Activated CD8-positive, alpha-beta memory T cell treated with anti-CD3 and anti-CD28 coated beads for 48 hours (primary cell): ENCODE measurements around the gene CRABP2.
A peak's percentile ranks its signal among the peaks of the same experiment; 100 is the strongest.

ENCODE experiments used
- DNase-seq, 3 experiments: peaks; one replicate each; pipeline ENCODE4 v3.0.0-alpha.2; 2020; ENCODE audit warnings: low read depth in 2 of 3, low spot score in 2 of 3

CRABP2 gene

DNA sequence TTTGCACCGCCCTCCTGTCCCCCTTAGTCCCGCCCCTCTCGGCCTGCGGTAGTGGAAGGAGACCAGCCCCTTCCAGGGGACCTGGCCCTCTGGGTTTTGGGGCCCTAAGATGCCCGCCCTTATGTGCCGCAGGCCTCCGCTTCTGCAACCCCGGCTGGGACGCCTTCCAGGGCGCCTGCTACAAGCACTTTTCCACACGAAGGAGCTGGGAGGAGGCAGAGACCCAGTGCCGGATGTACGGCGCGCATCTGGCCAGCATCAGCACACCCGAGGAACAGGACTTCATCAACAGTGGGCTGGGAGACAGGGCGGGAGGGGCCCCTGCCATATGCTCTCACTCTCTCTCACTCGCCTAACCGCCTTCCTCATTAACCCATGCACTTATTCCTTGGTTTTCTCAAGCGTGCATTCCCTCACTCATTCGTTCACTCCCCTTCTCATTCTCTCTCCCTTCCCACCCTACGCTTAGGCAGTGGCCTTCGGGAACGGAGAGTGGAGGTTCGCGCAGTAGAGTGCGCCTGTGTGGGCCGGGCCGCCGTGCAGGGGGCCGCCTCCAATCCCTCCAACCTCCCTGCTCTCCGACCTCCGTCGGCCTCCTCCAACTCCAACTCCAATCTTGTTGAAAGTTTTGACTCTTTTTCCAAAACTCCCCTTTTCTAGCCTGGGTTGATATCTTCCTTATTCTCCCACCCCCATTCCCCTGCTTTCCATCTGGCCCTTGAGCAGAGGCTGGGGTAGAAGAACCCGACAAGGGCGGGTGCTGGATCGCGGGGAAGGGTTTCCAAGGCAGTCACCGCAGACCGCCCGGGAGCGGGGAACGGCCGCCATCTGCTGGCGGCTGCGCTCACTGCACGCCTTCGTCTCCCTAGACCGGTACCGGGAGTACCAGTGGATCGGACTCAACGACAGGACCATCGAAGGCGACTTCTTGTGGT, 48.3 kb downstream of the CRABP2 start:
- DNase-seq, result peak; percentile 50 to 66 (median 60)

DNA sequence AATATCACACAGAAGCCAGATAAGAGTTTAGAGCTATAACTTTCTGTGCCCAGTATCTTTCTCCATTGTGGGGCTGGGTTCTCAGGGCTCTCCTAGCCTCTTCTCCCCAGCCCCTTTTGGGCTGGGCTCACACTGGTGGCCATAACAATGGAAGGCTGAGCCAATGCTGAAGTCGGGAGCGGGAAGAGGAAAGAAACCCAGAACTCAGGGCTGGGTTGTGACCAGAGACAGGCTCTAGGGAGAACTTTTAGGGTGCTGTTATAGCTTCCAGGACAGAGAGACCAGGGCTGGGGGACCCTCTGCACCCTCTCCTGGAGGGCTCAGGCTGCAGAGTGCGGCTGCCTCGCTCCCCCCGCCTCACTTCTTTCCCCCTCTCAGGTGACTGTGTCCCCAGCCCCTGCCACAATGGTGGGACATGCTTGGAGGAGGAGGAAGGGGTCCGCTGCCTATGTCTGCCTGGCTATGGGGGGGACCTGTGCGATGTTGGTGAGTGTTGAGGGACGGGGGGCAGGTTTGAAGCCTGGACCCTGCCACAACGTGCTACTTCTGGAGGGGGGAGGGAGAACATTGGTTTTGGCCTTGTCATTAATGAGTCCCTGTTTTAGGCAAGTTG, 49.4 kb downstream of the CRABP2 start:
- DNase-seq, result no peak

DNA sequence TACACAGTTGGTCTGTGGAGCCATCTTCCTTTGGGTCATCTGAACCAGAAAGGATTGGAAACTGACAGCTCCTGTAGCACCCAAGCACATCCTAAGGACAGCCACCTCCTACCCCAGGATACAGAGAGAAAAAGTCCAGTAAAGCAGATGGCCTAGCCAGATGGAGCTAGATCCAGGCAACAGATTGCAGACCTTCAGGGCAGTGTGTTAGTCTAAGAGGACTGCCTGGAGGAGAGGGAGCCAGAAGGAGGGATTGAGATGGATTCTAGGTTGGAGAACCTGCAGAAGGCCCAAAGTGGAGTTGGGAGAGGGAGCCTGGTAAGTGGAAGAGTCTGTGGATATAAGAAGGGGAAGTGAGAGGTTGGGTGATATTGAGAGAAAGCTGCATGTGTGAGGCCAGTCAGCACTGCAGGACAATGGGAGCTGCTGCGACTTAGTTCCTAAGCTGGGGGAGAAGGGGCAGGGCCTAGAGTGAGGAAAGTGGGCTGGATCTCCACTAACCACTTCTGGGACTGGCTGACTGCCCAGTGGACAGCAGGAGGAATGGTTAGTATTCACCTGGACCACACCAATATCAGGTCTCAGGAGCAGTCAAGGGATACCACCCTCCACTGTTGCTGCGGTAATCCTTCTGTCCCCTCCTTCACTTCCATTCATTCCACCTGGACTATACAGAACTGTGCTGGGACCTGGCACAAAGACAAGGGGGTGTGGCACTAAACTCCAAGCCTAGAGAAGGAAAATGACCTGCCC, 50.1 kb downstream of the CRABP2 start:
- DNase-seq, result no peak

GRCh38 chr1:156654700-156655099, 50.7 kb downstream of the CRABP2 start:
- DNase-seq, result no peak

GRCh38 chr1:156652992-156653355, 52.4 kb downstream of the CRABP2 start:
- no peak for DNase-seq

GRCh38 chr1:156652131-156652991, 53.0 kb downstream of the CRABP2 start:
- no peak for DNase-seq
